ENCODE measurements around the gene STIM2. TPM values are rescaled to one million over a fixed set of nuclear protein-coding genes. Genes with fewer than 3 reads are reported as not detected.

The STIM2 gene
- total and polyA plus RNA-seq, 2 donors (not counting 3 experiments of a cell fraction or from before 2014, with no cell fraction given), result 21.0 to 21.2 TPM

DNA sequence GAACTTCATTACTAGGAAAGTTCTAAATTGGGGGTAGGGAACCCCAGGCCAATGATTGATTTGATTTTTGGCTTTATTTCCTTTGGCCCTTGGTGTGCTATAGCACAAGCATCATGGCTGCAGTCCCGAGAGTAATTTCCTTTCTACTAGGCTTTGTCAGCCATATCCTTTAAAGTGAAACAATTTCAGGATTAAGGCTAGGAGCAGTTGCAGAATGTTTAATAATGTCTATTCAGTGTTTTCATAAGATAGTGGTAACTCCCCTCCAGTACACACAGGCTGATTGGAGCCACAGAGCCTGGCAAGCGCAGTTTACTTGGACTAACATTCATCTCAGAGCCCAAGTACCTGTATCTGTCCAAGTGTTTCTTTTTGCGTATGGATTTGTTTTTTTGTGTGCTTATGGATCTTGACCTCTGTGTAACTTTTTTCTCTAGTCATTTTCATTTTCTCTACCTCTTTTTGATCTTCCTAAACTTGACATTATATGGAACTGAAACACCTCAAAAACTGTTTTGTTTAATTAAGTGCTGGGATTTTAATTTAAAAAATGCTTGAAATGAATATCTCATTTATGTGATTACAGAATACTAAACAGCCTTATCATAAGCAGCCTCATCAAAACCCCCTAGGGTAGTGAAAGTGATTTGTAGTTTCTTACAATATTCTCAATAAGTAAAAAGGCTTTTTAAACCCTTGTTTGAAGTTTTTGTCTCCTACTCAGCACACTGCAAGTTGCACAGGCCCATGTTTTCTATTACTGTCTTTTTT is 7.5 kb downstream of the STIM2 start:
- Histone ChIP-seq H4K20me1 (replicated peaks; ENCODE audit: control insufficient read depth, extremely low read depth, insufficient read depth, low read length) (no peaks in the 10 kb centered on the region), H3K4me3 (replicated peaks in 1 of 3; ENCODE audit: insufficient read depth in 1 of 3, low read depth in 1 of 3, low read length in 3 of 3) (no peak overlapping the region), H3K4me2 (ENCODE audit: insufficient read depth, low read length) (peak overlapping the region; percentile 58), H3K27ac (ENCODE audit: insufficient read depth, low read depth, low read length) (no peak overlapping the region), H3K4me1 (ENCODE audit: control insufficient read depth, extremely low read depth, insufficient read depth, low read length) (peaks cover 5% of the 10 kb centered on the region), H2AFZ (ENCODE audit: low read depth, low read length) (peak overlapping the region; percentile 77), H3K9me3 (replicated peaks; ENCODE audit: control insufficient read depth, insufficient read depth, low read length) (no peaks in the 10 kb centered on the region), H3K9ac (replicated peaks; ENCODE audit: extremely low read depth, insufficient read depth, low read length) (no peak overlapping the region), H3K9me1 (replicated peaks; ENCODE audit: control insufficient read depth, extremely low read depth, insufficient read depth, low read length) (no peaks in the 10 kb centered on the region), H3K36me3 (ENCODE audit: control insufficient read depth in 2 of 2, extremely low read depth in 1 of 2, insufficient read depth in 2 of 2, low read length in 2 of 2) (no peaks in the 10 kb centered on the region), H3K27me3 (ENCODE audit: control insufficient read depth in 2 of 2, insufficient read depth in 2 of 2, low read length in 2 of 2) (no peaks in the 10 kb centered on the region), H3K79me2 (ENCODE audit: control insufficient read depth, insufficient read depth, low read length) (peaks cover 17% of the 10 kb centered on the region)
- DNase-seq (ENCODE audit: low read depth, low spot score) (peak; percentile 61), FAIRE-seq (no peak)
- POLR2A ChIA-PET, result no interaction called here
- intact Hi-C loops (cut with micrococcal nuclease), result no loop called here
- CTCF ChIA-PET, result interaction anchor here (1.3 kb wide), 1 partner anchor 18 kb away, joined by 3 read pairs; no protein-coding TSS in a partner anchor
- BruUV-seq (replicated peaks), result no TSS peak
- dilution Hi-C loops (cut with MboI; ENCODE audit: extremely low pct_ligation_motif_present, low sequenced_read_pairs), result no loop called here
- TF ChIP-seq POLR2AphosphoS5 (IDR thresholded peaks at IDR 0.05; ENCODE audit: insufficient read depth, low read depth, low read length) (no peak), MYC (IDR thresholded peaks at IDR 0.05; ENCODE audit: low read depth, low read length) (no peak), JUN (IDR thresholded peaks at IDR 0.05; ENCODE audit: borderline replicate concordance, insufficient read depth, insufficient read length, low read depth) (no peak), EZH2 (IDR thresholded peaks at IDR 0.05; ENCODE audit: borderline replicate concordance, low read depth, low read length, severe bottlenecking) (no peak), POLR2A (IDR thresholded peaks at IDR 0.05; ENCODE audit: low read depth, low read length) (no peak), GATA2 (IDR thresholded peaks at IDR 0.05; ENCODE audit: insufficient read depth, insufficient read length, low read depth, low read length) (no peak), FOS (IDR thresholded peaks at IDR 0.05; ENCODE audit: borderline replicate concordance, insufficient read depth, low read length) (no peak)
- TF ChIP-seq, protein P1, sequence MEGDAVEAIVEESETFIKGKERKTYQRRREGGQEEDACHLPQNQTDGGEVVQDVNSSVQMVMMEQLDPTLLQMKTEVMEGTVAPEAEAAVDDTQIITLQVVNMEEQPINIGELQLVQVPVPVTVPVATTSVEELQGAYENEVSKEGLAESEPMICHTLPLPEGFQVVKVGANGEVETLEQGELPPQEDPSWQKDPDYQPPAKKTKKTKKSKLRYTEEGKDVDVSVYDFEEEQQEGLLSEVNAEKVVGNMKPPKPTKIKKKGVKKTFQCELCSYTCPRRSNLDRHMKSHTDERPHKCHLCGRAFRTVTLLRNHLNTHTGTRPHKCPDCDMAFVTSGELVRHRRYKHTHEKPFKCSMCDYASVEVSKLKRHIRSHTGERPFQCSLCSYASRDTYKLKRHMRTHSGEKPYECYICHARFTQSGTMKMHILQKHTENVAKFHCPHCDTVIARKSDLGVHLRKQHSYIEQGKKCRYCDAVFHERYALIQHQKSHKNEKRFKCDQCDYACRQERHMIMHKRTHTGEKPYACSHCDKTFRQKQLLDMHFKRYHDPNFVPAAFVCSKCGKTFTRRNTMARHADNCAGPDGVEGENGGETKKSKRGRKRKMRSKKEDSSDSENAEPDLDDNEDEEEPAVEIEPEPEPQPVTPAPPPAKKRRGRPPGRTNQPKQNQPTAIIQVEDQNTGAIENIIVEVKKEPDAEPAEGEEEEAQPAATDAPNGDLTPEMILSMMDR (IDR thresholded peaks at IDR 0.05; ENCODE audit: extremely low read depth in 1 of 2, insufficient read depth in 1 of 2, low read depth in 1 of 2, low read length in 2 of 2), result no peak
- TF ChIP-seq, protein P2, sequence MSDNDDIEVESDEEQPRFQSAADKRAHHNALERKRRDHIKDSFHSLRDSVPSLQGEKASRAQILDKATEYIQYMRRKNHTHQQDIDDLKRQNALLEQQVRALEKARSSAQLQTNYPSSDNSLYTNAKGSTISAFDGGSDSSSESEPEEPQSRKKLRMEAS (IDR thresholded peaks at IDR 0.05; ENCODE audit: insufficient read depth, insufficient read length), result no peak

Data from endothelial cell of umbilical vein (primary cell).